NCI-H146 (cell line): ENCODE data around the gene SMLR1.
"Not testable (repeated sequence)": the region's sequence is repeated elsewhere in the genome, so short reads cannot be mapped to it uniquely, and the experiment has no call there.

Experiments
- DNase-seq: peaks from one replicate; lab custom pipeline; 2025; lab: John Stamatoyannopoulos, UW

Gene SMLR1

DNA sequence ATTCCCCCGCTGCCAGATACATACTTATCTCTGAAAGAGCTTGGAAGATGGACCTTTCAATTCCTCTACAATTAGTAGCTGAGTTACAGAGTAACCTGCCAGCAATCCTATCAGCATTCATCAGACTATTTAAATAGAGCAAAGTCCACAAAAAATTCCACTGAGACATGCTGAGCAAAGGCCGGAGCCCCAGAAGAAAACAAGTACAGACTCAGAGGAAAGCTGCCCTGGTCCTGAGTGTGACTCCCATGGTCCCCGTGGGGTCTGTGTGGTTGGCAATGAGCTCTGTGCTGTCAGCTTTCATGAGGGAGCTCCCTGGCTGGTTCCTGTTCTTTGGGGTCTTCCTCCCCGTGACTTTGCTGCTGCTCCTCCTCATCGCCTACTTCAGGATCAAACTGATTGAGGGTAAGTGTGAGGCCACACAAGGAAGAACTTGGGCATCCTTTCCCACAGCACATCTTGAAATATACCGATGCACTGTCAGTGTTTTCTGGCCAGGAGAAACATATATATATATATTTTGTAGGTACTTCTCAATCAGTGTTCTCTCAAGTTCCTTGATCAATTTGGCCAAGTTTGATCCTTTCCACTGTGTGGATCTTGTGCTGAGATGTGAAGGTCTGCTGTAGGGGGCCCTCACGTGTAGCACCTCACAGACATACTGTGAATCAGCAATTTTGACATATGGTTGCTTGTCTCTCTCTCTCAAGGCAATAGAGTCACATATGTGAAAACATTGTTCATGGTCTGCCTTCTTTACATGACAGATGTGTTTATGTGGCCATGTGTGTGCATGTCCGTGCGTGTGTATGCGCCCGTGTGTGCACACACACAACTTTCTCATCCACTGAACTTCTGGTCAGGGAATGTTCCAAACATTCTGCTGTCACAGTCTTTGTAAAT lies at the start of gene SMLR1:
SMLR1 (plus strand) TSS at position 160 of the 903 bp plus-strand sequence; CDS start at position 168, 8 bp downstream.
- DNase-seq: no peak

DNA sequence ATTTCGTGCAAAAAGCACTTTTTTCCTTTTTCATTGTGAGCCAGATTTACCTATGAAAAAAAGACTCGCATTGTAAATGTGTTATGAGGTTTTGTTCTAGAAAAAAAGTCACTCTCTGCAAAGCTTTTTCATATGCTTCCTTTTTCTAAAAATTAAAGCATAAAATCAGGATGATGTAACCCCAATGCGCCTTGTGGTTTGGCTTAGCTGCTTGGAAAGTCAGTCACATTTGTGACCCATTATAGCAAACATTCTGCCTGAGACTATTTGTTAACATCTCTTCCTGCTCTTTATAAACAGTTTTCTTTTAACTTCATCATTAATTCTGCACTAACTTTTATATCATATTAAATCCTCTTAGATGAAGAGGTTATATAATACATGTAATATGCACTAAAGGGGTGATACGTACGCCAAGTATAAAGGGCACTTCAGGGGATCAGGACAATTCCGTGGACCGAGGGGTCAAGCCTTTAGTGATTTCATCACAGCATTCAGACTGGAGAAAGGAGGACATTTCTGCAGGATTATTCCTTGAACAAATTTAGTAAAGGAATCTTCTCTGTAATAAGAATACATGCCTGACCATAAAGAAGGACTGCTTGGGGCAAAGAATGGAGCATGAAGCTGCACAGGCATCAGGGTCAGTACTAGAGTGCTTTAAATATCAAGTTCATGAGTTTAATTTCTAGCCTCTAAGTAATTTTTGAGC lies 48.1 kb upstream of the SMLR1 start:
- DNase-seq: no peak

- no peak for DNase-seq
Measured at GRCh38 chr6:130779658-130780033, 47.6 kb upstream of the SMLR1 start.

GRCh38 chr6:130780122-130780521 lies 47.1 kb upstream of the SMLR1 start:
- no peak for DNase-seq

DNA sequence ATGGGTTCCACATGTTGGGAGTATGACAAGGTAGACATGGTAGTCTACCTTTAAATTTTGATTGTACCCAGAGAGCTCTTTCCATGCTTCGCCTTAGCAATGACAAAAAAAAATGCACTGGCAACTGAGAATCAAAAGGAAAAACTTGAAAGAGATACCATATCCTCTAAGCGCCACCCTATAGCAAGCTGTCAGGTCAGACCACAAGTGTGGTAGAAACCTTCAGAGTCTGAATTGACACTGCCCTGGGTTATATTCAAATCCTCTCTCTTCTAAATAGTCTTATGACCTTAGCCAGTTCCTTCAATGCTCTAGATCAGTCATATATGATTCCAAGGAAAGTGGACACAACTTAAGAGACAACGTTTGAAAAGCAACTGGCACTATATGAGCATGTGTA lies 45.6 kb upstream of the SMLR1 start:
- DNase-seq: no peak

DNA sequence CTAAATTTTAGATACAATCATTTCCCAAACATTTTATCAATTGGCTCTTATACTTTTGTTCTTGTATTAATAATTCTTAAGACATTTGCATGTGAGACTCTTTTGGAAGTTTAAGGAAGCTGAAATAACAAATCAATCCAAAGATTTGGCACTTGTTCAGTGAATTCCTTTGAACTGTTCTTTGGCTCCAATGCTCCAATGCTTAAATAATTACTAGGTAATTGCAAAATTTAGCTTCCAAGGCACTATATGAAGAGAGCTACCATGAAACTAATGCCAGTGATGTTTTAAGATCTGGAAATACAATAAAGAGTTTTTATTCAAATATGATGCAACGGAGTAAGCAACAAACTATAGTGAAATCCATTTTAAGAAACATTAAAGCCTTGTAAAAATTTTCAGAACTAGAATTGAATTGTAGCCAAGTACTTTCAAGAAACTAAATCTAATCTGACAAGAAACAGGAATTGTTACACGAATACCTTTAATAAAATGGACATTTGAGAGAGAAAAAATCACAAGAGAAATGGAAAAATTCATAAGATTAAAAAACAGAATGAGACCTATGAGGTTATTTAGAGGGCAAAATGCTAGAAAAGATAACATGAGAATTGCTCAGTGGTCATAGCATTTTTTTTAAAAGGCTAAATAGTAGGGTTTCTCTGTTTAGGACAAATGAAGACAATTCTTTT lies 43.6 kb upstream of the SMLR1 start:
- DNase-seq: no peak

GRCh38 chr6:130787726-130788500 lies 39.3 kb upstream of the SMLR1 start:
- DNase-seq: no peak

DNA sequence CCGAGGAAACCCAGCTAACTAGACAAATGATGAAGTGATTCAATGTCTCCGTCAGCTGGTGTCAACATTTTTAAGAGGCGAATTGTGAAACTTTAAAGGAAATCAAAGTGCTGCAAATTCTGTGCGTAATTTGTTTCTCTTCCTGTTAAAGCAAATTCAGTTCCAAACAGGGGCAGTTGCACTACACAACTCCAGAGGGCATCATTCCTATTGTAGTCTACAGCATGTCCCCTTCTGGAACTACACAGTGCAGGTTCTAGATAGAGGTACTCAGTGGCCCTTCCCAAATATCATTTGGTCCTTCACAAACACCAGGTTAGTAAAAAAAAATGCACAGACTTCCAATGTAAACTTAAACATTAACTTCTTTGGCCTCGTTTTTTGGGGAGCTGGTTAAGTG lies 38.3 kb upstream of the SMLR1 start:
- DNase-seq: no peak

DNA sequence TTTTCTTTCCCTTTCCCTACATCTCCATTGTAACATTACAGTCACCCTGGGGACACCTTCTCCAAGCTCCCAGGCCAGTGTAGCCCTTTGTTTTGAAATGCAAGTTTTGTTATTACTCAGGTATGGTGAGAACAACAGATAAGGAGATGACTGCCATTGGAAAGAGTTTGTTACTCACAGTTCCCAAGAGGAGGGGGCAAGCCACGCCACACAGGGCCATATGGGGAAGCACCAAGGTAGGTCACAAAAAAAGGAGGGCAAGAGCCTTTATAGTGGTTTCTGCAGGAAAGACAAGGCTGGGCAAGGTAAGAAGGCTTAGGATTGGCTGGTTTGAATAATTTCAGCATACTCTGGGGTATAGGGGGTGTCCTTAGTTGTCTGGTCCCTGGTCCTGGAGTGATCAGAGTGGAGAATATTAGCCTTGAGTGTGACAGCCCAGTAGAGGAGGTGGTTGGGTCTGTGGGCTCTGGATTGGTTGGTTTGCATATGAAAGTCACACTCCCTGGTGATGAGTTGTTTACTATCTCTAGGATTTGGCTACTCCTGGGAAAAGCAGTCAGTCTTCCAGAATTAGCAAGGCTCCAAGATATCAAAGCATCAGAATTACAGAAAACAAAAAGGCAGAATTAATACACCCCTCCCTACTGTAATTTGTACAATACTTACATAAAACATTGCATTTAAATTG lies 33.1 kb upstream of the SMLR1 start:
- no peak for DNase-seq

DNA sequence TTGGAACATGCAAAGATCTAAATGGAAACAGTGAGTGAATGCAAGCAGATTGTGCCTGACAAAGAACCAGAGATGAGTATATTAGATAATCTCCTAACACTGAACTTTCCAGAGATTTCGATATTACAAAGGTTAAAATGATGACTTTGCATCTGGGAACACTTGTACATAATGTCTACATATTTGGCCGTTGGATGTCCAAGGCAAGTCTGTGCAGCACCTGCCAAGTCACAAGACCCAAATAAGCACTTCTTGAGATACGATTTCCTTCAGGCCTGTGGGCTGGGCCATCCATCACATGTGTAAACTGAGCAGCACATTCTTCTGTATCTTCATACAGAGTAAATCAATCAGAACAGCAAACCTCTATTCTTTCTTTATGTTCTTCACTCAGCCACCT lies 32.5 kb upstream of the SMLR1 start:
- DNase-seq: no peak

DNA sequence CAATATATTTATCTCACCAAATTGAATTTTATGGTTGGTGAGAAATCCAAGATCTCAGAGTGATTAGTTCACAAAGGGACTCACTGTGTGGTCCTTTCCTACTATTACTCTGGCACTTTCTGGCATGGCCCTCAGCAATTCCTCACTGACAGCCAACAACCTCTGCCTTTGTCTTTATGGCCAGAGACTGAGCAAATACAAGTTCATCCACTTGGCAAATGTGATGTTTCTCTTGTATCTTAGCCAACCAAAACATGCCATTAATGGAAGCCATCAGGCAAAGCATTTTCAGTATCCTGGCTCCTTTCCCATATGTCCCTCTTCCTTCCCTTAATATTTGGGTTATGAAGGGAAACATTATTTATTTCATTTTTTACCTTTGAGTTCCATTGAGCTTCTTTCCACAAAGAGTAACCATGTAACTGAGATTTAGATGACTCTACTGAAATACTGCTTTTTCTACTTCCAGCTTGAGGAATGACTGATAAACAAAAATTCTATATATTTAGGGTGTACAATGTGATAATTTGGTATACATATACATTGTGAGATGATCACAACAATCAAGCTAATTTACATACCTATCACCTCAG lies 30.8 kb upstream of the SMLR1 start:
- DNase-seq: no peak

DNA sequence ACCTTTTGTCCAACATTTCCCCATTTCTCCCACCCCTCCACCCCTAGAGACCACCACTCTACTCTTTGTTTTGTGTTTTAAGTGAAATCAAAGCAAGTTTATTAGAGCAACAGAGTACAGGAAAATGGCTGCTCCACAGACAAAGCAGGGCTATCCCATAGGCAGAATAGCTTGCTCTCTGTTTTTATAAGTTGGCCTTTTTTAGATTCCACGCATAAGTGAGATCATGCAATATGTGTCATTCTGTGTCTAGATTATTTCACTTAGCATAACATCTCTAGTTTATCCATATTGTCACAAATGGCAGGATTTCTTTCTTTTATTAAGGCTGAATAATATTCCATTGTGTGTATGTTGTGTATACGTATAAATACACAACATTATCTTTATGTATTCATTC lies 30.1 kb upstream of the SMLR1 start:
- DNase-seq: no peak

GRCh38 chr6:130801368-130801767 lies 25.8 kb upstream of the SMLR1 start:
- DNase-seq: not testable (repeated sequence)

- DNase-seq: no peak
Measured at GRCh38 chr6:130810307-130811030, 16.7 kb upstream of the SMLR1 start.

- no peak for DNase-seq
Measured at GRCh38 chr6:130811932-130812331, 15.3 kb upstream of the SMLR1 start.

DNA sequence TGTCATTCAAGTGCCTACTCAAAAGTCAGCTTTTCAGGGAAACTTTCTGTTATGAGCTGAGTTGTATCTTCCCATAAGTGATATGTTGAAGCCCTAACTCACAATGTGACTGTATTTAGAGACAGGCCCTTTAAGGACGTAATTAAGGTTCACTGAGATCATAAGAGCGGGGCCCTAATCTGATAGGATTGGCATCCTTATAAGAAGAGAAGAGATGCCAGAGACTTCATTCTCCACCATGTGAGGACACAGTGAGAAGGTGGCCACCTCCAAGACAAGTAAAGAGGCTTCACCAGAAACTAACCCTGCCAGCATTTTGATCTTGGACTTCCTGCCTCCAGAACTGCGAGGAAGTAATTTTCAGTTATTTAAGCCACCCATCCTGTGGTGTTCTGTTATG lies 12.7 kb upstream of the SMLR1 start:
- DNase-seq: no peak

DNA sequence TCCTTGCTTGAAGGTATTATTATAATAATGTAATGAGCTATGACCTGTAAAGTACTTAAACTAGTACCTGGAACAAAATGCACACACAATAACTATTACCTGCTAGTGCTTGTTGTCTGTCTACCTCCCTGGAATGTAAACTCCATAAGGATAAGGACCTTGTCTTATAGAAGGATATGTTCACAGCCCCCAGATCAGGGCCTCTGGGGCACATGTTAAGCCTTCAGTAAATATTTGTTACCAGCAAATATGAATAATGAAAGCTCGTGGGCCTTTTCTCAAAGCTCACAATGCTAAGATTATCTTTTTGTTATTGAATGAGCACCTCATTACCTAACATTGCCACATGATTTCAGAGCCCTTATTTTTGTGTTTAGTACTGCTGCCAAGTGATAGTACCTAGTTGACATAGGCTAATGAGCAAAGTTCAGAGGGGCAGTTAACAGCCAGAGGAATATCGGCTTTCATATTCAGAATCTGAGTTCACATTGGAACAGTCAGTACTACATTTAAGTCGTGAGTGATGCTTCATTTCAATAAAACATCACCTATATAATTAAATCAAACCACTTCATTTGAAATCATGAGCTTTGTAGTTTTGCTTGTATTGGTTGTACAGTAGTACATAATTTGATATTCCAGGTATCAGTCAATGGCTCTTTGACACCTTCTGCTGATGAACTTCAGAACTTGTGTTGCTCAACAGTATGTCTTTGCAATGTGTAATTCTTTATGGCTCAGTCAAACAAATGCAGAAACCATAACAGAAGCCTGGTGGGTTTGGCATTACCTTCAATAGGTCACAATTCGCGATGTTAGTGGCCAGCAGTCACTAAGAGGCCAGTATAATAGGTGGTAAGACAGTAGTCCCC lies 11.8 kb upstream of the SMLR1 start:
- no peak for DNase-seq

DNA sequence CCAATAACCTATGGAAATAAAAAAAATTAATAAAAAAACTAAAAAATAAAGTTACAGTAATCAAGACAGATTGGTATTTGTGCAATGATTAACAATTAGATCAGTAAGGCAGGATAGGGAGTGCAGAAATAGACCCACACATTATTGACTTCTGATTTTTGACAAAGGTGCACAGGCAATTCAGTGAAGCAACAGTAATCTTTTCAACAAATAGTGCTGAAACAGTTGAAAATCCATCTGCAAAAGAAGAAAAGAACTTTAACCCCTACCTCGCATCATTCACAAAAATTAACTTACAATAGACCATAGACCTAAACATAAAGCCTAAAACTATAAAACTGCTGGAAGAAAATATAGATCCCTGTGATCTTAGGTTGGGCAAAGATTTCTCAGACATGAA lies 4.5 kb upstream of the SMLR1 start:
- no peak for DNase-seq

DNA sequence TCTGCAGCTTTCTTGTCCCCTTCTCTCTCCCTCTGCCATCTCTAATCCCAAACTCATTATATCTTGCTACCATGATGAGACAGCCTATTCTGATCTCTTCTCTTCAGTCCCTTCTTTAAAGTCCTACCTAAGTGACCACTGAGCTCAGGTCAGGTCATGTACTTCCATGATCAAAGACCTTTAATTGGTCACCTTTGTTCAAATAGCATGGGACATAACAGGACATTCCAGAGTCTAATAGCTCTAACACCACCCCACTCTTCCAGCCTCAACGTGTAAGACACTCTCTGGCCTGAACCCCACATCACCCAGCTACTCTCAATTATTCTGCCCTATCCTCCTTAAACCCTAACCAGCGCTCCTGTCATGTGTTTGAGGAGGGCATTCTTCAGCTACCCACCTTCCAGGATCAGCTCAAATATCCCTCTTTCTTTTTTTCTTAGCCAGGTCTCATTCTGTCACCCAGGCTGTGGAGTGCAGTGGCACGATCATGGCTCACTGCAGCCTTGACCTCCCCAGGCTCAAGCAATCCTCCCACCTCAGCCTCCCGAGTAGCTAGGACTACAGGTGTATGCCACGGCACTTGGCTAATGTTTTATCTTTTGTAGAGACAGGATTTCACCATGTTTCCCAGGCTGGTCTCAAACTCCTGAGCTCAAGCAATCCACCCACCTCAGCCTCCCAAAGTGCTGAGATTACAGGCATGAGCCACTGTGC lies 2.1 kb upstream of the SMLR1 start:
- DNase-seq: no peak
